Fibroblast of pulmonary artery (primary cell): Measurements from ENCODE around the gene SLC38A9.
"Not testable (repeated sequence)": the region's sequence is repeated elsewhere in the genome, so short reads cannot be mapped to it uniquely, and the experiment has no call there.

Experiments
- DNase-seq: peaks from one replicate; pipeline ENCODE4 v3.0.0-alpha.2; 2010; ENCODE audit warnings: low read depth
- H3K4me3 ChIP-seq: replicated peaks from 2 replicates; pipeline ENCODE4 v1.5.1; 2011; ENCODE audit warnings: low read depth, mild to moderate bottlenecking, control low read depth, low read length, moderate library complexity
- TF ChIP-seq, protein P1 (sequence below): IDR thresholded peaks from 2 replicates; pipeline ENCODE4 v1.5.1; 2011; ENCODE audit warnings: mild to moderate bottlenecking, control low read depth, low read length, inconsistent platforms; ENCODE audit errors: missing control alignments

SLC38A9 gene, protein sequence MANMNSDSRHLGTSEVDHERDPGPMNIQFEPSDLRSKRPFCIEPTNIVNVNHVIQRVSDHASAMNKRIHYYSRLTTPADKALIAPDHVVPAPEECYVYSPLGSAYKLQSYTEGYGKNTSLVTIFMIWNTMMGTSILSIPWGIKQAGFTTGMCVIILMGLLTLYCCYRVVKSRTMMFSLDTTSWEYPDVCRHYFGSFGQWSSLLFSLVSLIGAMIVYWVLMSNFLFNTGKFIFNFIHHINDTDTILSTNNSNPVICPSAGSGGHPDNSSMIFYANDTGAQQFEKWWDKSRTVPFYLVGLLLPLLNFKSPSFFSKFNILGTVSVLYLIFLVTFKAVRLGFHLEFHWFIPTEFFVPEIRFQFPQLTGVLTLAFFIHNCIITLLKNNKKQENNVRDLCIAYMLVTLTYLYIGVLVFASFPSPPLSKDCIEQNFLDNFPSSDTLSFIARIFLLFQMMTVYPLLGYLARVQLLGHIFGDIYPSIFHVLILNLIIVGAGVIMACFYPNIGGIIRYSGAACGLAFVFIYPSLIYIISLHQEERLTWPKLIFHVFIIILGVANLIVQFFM

GRCh38 chr5:55712023-55712859, at the start of gene SLC38A9:
Gene SLC38A9, minus strand, starts transcription at chr5:55712324. Its CDS starts 14,366 bp downstream, at chr5:55697958.
- TF ChIP-seq, protein P1, sequence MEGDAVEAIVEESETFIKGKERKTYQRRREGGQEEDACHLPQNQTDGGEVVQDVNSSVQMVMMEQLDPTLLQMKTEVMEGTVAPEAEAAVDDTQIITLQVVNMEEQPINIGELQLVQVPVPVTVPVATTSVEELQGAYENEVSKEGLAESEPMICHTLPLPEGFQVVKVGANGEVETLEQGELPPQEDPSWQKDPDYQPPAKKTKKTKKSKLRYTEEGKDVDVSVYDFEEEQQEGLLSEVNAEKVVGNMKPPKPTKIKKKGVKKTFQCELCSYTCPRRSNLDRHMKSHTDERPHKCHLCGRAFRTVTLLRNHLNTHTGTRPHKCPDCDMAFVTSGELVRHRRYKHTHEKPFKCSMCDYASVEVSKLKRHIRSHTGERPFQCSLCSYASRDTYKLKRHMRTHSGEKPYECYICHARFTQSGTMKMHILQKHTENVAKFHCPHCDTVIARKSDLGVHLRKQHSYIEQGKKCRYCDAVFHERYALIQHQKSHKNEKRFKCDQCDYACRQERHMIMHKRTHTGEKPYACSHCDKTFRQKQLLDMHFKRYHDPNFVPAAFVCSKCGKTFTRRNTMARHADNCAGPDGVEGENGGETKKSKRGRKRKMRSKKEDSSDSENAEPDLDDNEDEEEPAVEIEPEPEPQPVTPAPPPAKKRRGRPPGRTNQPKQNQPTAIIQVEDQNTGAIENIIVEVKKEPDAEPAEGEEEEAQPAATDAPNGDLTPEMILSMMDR = no peak
- H3K4me3 ChIP-seq = peak within 1 kb of the TSS; percentile 98
- peak; percentile 94 for DNase-seq

GRCh38 chr5:55761721-55762120, 49.6 kb upstream of the SLC38A9 start:
- DNase-seq, H3K4me3 ChIP-seq: not testable (repeated sequence)

GRCh38 chr5:55758714-55759113, 46.6 kb upstream of the SLC38A9 start:
- no peak overlapping the region for H3K4me3 ChIP-seq
- TF ChIP-seq, protein P1 = no peak
- no peak for DNase-seq

DNA sequence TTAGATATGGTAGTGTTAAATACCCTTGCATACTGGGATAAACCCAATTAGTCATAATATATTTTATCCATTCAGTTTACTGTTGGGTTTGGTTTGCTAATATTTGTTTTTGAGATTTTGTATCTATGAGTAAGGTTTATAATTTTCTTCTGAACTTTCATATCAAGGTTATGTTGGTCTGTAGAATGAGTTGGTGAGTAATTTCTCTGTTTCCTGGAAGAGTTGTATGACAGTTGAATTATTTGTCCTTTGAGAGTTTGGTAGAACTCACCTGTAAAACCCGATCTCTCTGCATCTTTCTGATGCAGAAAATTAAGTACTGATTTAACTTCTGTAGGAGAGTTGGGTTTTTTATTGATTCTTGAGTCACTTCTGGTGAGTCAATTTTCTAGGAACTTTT, 46.1 kb upstream of the SLC38A9 start:
- H3K4me3 ChIP-seq = no peak overlapping the region
- TF ChIP-seq, protein P1 = no peak
- DNase-seq = no peak

DNA sequence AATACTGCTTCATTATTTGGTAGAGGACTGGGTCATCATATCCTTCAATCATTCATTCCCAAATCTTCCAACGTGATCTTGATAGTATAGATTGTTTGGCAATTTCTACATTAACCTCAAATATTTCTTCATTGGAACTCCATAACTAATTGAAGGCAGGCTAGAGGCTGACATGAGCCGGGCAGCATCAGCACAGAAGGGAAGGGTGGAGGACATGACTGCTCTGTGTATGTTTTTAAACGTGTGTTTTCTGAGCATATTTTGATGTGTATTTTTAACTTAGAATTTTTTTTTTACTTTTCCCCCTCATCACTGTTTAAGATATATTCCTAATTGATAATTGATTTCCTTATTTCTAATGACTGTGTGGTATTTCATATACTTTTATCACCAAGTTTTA, 38.4 kb upstream of the SLC38A9 start:
- no peak overlapping the region for H3K4me3 ChIP-seq
- TF ChIP-seq, protein P1 = no peak
- no peak for DNase-seq

- DNase-seq = no peak
- TF ChIP-seq, protein P1 = no peak
- H3K4me3 ChIP-seq = no peak overlapping the region
These were observed 37.9 kb upstream of the SLC38A9 start for GRCh38 chr5:55750063-55750462.

DNA sequence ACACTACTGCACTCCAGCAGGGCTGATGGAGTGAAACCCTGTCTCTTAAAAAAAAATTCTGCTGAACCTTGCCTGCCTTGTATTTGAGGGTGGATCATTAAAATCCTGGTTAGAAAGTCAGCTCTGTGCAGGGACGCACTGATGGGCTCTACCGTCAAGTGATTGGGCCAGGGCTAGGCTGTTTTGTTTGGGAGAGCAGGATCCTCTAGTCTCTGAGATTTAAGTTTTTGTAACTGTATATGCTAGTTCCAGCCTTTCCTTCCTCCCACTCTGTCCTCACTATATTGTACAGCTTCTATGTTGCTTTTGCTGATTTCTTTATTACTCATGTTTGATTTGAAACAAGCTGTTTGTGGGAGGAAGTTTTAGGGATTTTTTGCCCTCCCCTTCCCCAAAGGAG, 37.3 kb upstream of the SLC38A9 start:
- H3K4me3 ChIP-seq = no peak overlapping the region
- TF ChIP-seq, protein P1 = no peak
- no peak for DNase-seq
